H9 (cell line): ENCODE measurements around the gene GARRE1. TPM values are rescaled to one million over a fixed set of nuclear protein-coding genes. Genes with fewer than 3 reads are reported as not detected.
A peak's percentile ranks its signal among the peaks of the same experiment; 100 is the strongest.

Source experiments
- DNase-seq: peaks from one replicate; pipeline ENCODE4 v3.0.0-alpha.2; 2017
- H2AFZ ChIP-seq: one replicate; pipeline ENCODE4 v1.6.1; 2013; ENCODE audit warnings: mild to moderate bottlenecking, low read length, control low read depth, moderate library complexity
- H2AK5ac ChIP-seq: 2 replicates; pipeline ENCODE4 v1.6.1; 2013; ENCODE audit warnings: low read length, control low read depth, mixed read lengths; ENCODE audit not compliant: insufficient read length
- H2BK120ac ChIP-seq: one replicate; pipeline ENCODE4 v1.6.1; 2013; ENCODE audit warnings: low read depth, mild to moderate bottlenecking, low read length, control low read depth, inconsistent platforms; ENCODE audit not compliant: poor library complexity, severe bottlenecking
- H2BK12ac ChIP-seq: 2 replicates; pipeline ENCODE4 v1.6.1; 2013; ENCODE audit warnings: low read length, control low read depth, mixed read lengths, low read depth; ENCODE audit not compliant: insufficient read length
- H2BK15ac ChIP-seq: 2 replicates; pipeline ENCODE4 v1.6.1; 2013; ENCODE audit warnings: low read depth, low read length, control low read depth
- H2BK20ac ChIP-seq: one replicate; pipeline ENCODE4 v1.6.1; 2013; ENCODE audit warnings: low read depth, mild to moderate bottlenecking, low read length, control low read depth, inconsistent platforms; ENCODE audit not compliant: poor library complexity, severe bottlenecking
- H2BK5ac ChIP-seq: 2 replicates; pipeline ENCODE4 v1.6.1; 2013; ENCODE audit warnings: low read length, control low read depth, mixed read lengths; ENCODE audit not compliant: insufficient read length
- H3K14ac ChIP-seq: 2 replicates; pipeline ENCODE4 v1.6.1; 2013; ENCODE audit warnings: low read length, control low read depth; ENCODE audit not compliant: insufficient read depth
- H3K18ac ChIP-seq: 2 replicates; pipeline ENCODE4 v1.6.1; 2013; ENCODE audit warnings: low read depth, mild to moderate bottlenecking, mixed read lengths, low read length, control low read depth; ENCODE audit not compliant: insufficient read length
- H3K23ac ChIP-seq: 2 replicates; pipeline ENCODE4 v1.6.1; 2013; ENCODE audit warnings: low read length, control low read depth, mixed read lengths, low read depth; ENCODE audit not compliant: insufficient read length
- H3K23me2 ChIP-seq: 2 replicates; pipeline ENCODE4 v1.6.1; 2013; ENCODE audit warnings: low read depth, mild to moderate bottlenecking, mixed read lengths, low read length, control low read depth; ENCODE audit not compliant: insufficient read length, poor library complexity, severe bottlenecking
- H3K27ac ChIP-seq: 2 replicates; pipeline ENCODE4 v1.5.1; 2013; ENCODE audit warnings: low read length, control low read depth, mixed read lengths, low read depth; ENCODE audit not compliant: insufficient read length
- H3K27me3 ChIP-seq: 2 replicates; pipeline ENCODE4 v1.6.1; 2013; ENCODE audit warnings: low read length, control low read depth, inconsistent platforms; ENCODE audit not compliant: insufficient read depth
- H3K4ac ChIP-seq: 2 replicates; pipeline ENCODE4 v1.6.1; 2013; ENCODE audit warnings: low read depth, mild to moderate bottlenecking, control low read depth, inconsistent platforms, low read length, moderate library complexity
- H3K4me1 ChIP-seq: 2 replicates; pipeline ENCODE4 v1.6.1; 2013; ENCODE audit warnings: low read length, control low read depth, inconsistent platforms; ENCODE audit not compliant: insufficient read depth
- H3K4me2 ChIP-seq: 2 replicates; pipeline ENCODE4 v1.6.1; 2013; ENCODE audit warnings: low read length, control low read depth, mixed read lengths; ENCODE audit not compliant: insufficient read length, insufficient read depth
- H3K56ac ChIP-seq: 2 replicates; pipeline ENCODE4 v1.6.1; 2013; ENCODE audit warnings: low read depth, mild to moderate bottlenecking, mixed read lengths, low read length, control low read depth; ENCODE audit not compliant: insufficient read length
- H3K79me1 ChIP-seq: 2 replicates; pipeline ENCODE4 v1.6.1; 2013; ENCODE audit warnings: low read depth, mild to moderate bottlenecking, moderate library complexity, low read length, control low read depth, inconsistent platforms; ENCODE audit not compliant: insufficient read depth, poor library complexity, severe bottlenecking
- H3K79me2 ChIP-seq: 2 replicates; pipeline ENCODE4 v1.6.1; 2013; ENCODE audit warnings: low read length, control low read depth, inconsistent platforms; ENCODE audit not compliant: insufficient read depth
- H3K9ac ChIP-seq: 2 replicates; pipeline ENCODE4 v1.6.1; 2013; ENCODE audit warnings: low read length, control low read depth, mixed read lengths; ENCODE audit not compliant: insufficient read length; ENCODE audit errors: extremely low read depth
- H3K9me3 ChIP-seq: one replicate; pipeline ENCODE4 v1.6.1; 2013; ENCODE audit warnings: low read depth, low read length, inconsistent platforms; ENCODE audit not compliant: control insufficient read depth
- H3T11ph ChIP-seq: one replicate; pipeline ENCODE4 v1.6.1; 2013; ENCODE audit warnings: mild to moderate bottlenecking, low read length, control low read depth, inconsistent platforms
- H4K20me1 ChIP-seq: one replicate; pipeline ENCODE4 v1.6.1; 2013; ENCODE audit not compliant: control insufficient read depth, insufficient read length, insufficient read depth
- H4K5ac ChIP-seq: 2 replicates; pipeline ENCODE4 v1.6.1; 2013; ENCODE audit warnings: low read depth, mild to moderate bottlenecking, mixed read lengths, low read length, control low read depth; ENCODE audit not compliant: insufficient read length
- H4K8ac ChIP-seq: replicated peaks from 2 replicates; pipeline ENCODE4 v1.6.1; 2013; ENCODE audit warnings: low read length, control low read depth, mixed read lengths, low read depth; ENCODE audit not compliant: insufficient read length
- H4K91ac ChIP-seq: 2 replicates; pipeline ENCODE4 v1.6.1; 2013; ENCODE audit warnings: low read depth, mild to moderate bottlenecking, moderate library complexity, mixed read lengths, low read length, control low read depth; ENCODE audit not compliant: insufficient read length
- H3K27ac Mint-ChIP-seq, 3 experiments: 2 replicates in 2 of 3; 3 replicates in 1 of 3; pipeline ENCODE4 v1.8.0; 2020 to 2021; ENCODE audit warnings: mixed read lengths in 3 of 3, mild to moderate bottlenecking in 1 of 3, moderate library complexity in 1 of 3
- H3K27me3 Mint-ChIP-seq: 2 replicates; pipeline ENCODE4 v1.8.0; 2021; ENCODE audit warnings: low read depth, mild to moderate bottlenecking, moderate library complexity, mixed read lengths
- H3K36me3 Mint-ChIP-seq, 3 experiments: 2 replicates in 2 of 3; 3 replicates in 1 of 3; pipeline ENCODE4 v1.8.0; 2020 to 2021; ENCODE audit warnings: low read depth in 3 of 3, mixed read lengths in 3 of 3; ENCODE audit not compliant: insufficient read depth in 1 of 3
- H3K4me1 Mint-ChIP-seq, 2 experiments: 2 replicates each; pipeline ENCODE4 v1.8.0; 2020; ENCODE audit warnings: mixed read lengths in 2 of 2
- H3K4me3 Mint-ChIP-seq, 2 experiments: 2 replicates in 1 of 2; 3 replicates in 1 of 2; pipeline ENCODE4 v1.8.0; 2020 to 2021; ENCODE audit warnings: mild to moderate bottlenecking in 2 of 2, mixed read lengths in 2 of 2, moderate library complexity in 1 of 2
- H3K9me3 Mint-ChIP-seq, 2 experiments: 2 replicates in 1 of 2; 3 replicates in 1 of 2; pipeline ENCODE4 v1.8.0; 2020; ENCODE audit warnings: mild to moderate bottlenecking in 2 of 2, mixed read lengths in 2 of 2, moderate library complexity in 1 of 2
- CTCF ChIP-seq: fragments of 200-600 bp; sonication (generic); conservative IDR thresholded peaks from 3 replicates; pipeline ENCODE4 v1.8.0; 2021; ENCODE audit warnings: antibody characterized with exemption, mild to moderate bottlenecking
- WGBS: extraction: QIAGEN DNeasy Blood & Tissue Kit; methylation state at CpG from one replicate; pipeline ENCODE4 v1.1.7; 2013; ENCODE audit warnings: missing lambda C conversion rate, low lambda C conversion rate, mixed read lengths; ENCODE audit not compliant: insufficient read length; ENCODE audit errors: extremely low coverage; 5-methylcytosine and 5-hydroxymethylcytosine counted together
- total RNA-seq: library from RNA; stranded (reverse); gene quantifications from 2 replicates; pipeline ENCODE4 v1.2.1, GENCODE V29; 2021

The GARRE1 gene
- total RNA-seq, 1 experiment from 2014 or later: 24.1 TPM

DNA sequence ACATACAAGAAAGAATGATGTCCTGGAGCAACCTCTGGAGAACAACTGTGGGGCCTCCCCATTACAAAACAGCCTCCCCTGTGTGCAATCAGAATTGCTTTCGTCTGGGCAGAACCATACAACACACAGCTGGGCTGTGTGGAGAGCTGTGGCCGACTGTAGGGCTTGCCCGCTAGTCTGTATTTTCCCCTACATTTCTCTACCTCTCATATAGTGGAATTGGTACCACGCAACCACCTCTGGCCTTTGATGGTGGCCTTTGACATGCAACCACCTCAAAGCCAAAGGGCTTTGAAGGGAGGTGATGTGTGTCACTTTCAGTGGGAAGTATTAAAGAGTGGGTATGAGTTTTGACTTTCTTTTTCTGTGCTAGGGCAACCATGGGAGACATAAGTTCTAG, 34.0 kb downstream of the GARRE1 start:
- no CpG with 5 or more reads among the region's 4 CpGs for WGBS

More for the DNA sequence above, 34.0 kb downstream of the GARRE1 start:
- Histone ChIP-seq H2BK12ac (no peak overlapping the region), H3K4me1 (no peaks in the 10 kb centered on the region), H3K56ac (no peak overlapping the region), H3T11ph (no peak overlapping the region), H3K14ac (no peak overlapping the region), H2BK5ac (no peak overlapping the region), H3K79me1 (no peaks in the 10 kb centered on the region), H3K18ac (no peak overlapping the region), H2BK120ac (no peak overlapping the region), H3K4ac (no peak overlapping the region), H2BK15ac (no peak overlapping the region), H3K27me3 (no peaks in the 10 kb centered on the region), H3K9me3 (no peaks in the 10 kb centered on the region), H3K23ac (no peak overlapping the region), H4K91ac (no peak overlapping the region), H3K23me2 (no peaks in the 10 kb centered on the region), H4K5ac (no peak overlapping the region), H2AK5ac (no peak overlapping the region), H4K20me1 (no peaks in the 10 kb centered on the region), H3K79me2 (no peaks in the 10 kb centered on the region), H3K9ac (no peak overlapping the region), H3K27ac (no peak overlapping the region), H3K4me2 (no peak overlapping the region), H4K8ac (no peak overlapping the region), H2AFZ (no peak overlapping the region), H2BK20ac (no peak overlapping the region)
- no peaks in the 10 kb centered on the region; a peak in 1 of 7 replicates for H3K36me3 Mint-ChIP-seq
- H3K27me3 Mint-ChIP-seq: no peaks in the 10 kb centered on the region
- H3K9me3 Mint-ChIP-seq: no peaks in the 10 kb centered on the region
- H3K27ac Mint-ChIP-seq: peak overlapping the region in 1 of 3 experiments; percentile 8; a peak in 1 of 7 replicates
- H3K4me1 Mint-ChIP-seq: no peaks in the 10 kb centered on the region
- DNase-seq: no peak
- no peak for TF ChIP-seq CTCF
- no peak overlapping the region for H3K4me3 Mint-ChIP-seq
